ENCODE measurements around the gene TRPC4.
A peak's percentile ranks its signal among the peaks of the same experiment; 100 is the strongest.

Gene TRPC4

DNA sequence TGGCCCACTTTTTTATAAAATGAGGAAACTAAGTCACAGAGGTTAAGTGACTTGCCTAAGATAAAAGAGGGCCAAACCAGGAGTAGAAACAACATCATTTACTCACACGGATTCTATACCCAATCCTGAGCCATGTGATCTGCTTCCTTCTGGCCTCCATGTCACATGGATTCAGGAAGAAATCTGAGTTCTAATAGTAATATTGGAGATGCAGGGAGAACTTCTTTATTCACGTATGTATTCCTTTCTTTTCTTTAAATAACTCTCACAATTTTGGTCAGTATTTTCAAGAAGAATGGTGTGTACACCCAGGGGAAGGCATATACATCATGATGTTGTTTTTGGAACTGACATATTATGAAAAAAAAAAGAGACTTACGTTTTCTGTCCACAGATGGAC lies 272.8 kb downstream of the TRPC4 start:
- no peak for DNase-seq

DNA sequence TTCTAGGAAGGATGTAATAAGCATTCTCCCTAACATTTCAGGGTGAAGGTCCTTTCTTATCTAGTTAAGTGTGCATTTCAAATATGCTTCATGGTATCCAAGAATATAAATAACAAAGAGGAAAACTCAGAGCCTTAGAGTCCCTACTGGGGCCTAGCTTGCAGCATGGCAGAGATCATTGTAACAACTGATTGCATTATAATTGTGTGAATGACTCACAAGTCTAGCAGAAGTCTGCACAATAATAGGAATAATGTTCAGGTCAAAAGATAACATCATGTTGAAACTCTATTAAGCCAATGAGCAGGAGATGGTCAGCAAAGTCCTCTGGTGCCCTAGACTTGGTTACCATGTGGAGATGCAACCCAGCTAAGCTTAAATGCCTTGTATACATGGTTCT lies 274.4 kb downstream of the TRPC4 start:
- DNase-seq = no peak

- DNase-seq = no peak
Measured at GRCh38 chr13:37594550-37594949, 275.0 kb downstream of the TRPC4 start.

GRCh38 chr13:37589381-37589780 lies 280.2 kb downstream of the TRPC4 start:
- DNase-seq = peak; percentile 2

GRCh38 chr13:37587236-37587635 lies 282.3 kb downstream of the TRPC4 start:
- no peak for DNase-seq
